HG02642 (cell line): ENCODE measurements around the gene RIIAD1.
"Not testable (repeated sequence)": the region's sequence is repeated elsewhere in the genome, so short reads cannot be mapped to it uniquely, and the experiment has no call there.

Experiments used
- ATAC-seq: cut with Tn5 transposase; IDR thresholded peaks from one replicate; pipeline ENCODE4 v1.9.1; 2021; ENCODE audit warnings: mild to moderate bottlenecking; ENCODE audit not compliant: unreplicated experiment, poor library complexity

Gene RIIAD1, protein sequence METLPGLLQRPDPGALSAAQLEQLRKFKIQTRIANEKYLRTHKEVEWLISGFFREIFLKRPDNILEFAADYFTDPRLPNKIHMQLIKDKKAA

DNA sequence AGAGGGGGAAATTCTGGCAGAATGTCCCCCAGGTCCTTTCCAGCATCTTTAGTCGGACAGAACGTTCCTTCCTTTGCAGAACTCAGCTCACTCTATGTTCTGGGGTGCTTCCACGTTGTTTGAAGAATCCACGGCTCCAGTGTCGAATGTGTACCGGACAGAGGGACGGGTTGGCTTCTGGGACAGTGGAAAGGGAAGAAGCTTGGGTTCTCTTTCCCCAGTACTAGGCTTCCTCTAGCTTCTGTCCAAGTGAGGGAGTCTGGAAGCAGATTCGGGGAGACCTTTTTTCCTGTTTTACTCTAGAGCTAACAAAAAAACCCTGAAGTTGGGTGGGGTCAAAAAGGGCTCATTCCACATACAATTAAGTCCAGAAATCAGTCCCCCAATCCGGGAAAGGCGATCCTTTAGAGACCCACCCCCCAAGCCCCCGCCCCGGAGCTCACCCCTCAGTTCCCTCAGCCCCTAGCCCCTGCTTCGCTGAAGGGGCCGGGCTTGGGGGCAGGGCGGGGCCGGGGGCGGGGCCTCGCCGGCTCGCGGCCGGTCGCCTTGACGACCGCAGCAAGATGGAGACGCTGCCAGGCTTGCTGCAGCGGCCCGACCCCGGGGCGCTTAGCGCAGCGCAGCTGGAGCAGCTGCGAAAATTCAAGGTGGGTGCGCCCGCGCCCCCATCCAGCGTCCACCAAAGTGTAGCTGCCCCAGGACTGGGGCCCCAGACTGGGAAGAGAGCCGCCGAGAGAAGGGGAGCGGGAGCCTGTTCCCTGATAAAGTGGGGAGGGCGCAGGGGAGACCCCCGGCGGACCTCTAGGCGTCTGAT lies at the start of gene RIIAD1:
TSS of gene RIIAD1 (plus strand) at position 549 of the 814 bp plus-strand sequence. CDS start at position 564, 15 bp downstream.
- peak; percentile 70 for ATAC-seq

DNA sequence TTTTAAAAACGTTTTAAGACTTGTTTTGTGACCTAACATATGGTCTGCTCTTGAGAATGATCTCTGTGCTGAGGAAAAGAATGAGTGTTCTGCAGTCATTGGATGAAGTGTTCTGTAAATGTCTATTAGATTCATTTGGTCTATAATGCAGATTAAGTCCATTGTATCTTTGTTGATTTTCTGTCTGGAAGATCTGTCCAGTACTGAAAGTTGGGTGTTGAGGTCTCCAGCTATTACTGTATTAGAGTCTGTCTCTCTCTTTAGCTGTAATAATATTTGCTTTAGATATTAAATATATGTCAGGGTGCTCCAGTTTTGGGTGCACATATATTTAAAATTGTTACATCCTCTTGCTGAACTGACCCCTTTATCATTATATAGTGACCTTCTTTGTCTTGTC lies 47.9 kb upstream of the RIIAD1 start:
- no peak for ATAC-seq

DNA sequence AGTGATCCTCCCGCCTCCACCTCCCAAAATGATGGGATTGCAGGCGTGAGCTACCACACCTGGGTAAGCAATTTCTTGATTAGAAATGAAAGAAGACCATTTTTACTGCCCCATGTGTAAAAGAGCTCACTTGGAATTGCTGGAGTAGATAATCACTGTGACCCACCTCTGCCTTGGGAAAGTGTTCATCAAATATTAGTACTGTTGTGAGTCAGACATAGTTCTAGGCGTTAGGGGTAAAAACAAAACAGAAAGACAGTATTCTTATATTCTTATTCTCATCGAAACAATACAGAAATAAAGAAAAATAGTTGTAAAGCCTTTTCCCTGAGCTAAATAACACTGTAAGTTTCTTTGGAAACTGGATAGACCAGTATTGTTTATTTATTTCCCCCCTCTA lies 40.9 kb upstream of the RIIAD1 start:
- no peak for ATAC-seq

DNA sequence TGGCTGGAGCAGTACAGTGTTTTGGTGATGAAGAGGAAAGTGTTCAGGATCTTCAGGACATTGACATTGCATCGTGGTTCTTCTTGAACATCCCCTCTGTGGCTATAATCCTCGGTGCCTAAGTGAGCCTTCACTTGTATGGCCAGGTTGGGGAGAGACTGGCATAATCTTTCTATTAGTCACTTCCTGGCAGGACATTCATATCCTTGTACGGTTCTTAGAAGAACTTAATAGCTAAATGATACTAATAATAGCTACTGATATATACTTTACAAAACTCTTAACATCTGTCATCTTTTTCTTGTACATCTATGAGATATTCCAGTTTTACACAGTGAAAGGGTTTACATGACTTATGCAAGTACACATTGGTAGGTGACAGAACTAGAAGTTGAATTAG lies 40.5 kb upstream of the RIIAD1 start:
- no peak for ATAC-seq

DNA sequence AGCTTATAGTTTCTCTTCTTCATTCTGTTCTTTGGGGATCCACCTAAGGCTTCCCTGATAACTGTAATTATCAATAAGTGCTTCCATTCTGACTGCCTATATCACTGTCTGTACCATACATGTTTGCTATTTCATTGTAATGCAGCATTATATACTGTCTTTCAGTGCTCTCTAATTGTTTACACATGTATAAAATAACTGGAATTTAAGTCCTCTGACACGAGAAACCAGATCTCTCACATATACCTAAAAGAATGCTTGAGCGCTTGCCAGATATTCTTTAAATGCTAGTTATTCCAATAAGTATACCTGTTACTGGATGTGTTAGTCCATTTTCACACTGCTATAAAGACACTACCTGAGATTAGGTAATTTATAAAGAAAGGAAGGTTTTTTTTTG lies 39.4 kb upstream of the RIIAD1 start:
- no peak for ATAC-seq

DNA sequence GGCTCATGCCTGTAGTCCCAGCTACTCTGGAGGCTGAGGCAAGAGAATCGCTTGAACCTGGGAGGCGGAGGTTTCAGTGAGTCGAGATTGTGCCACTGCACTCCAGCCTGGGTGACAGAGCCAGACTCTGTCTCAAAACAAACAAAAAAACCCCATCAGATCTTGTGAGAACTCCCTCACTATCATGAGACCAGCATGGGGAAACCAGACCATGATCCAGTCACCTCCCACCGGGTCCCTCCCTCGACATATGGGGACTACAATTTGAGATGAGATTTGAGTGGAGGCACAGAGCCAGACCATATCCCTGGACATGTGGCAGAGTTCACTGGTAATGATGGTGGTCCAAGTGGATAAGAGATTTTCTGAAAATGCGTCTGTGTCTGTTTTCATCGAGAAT lies 38.4 kb upstream of the RIIAD1 start:
- ATAC-seq, result not testable (repeated sequence)

DNA sequence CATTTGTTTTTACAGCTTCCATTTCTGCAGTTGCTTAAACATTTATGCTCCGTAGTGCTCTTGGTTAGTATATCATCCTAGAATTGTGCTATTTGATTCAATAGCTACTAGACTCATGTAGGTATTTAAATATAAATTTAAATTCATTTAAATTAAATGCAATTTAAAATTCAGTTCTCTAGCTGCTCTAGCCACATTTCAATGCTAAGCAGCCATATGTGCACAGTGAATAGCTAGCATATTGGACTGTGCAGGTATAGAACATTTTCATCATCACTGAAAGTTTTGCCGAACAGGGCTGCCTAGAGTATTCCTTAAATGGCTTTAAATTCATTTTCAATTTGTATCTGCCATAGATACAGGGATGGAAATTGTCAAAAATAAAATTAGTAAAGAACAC lies 37.2 kb upstream of the RIIAD1 start:
- ATAC-seq, result no peak

DNA sequence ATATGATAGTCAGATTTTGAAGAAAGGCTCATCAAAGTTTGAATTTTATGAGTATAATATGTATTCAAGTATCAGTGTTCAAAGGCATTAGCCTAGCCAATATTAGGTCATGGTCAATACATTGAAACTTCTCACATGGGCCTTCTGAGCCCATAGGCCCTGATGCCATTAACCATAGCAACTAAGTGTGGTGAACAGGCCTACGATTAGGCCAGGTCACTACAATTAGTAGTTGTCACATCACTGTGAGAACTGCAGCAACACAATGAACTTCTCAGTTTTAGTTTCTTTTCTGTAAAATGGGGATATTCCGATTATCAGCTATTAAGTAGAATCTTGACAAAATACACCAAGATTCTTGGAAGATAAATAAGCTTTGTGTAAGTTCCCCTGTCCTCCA lies 34.8 kb upstream of the RIIAD1 start:
- ATAC-seq, result no peak

DNA sequence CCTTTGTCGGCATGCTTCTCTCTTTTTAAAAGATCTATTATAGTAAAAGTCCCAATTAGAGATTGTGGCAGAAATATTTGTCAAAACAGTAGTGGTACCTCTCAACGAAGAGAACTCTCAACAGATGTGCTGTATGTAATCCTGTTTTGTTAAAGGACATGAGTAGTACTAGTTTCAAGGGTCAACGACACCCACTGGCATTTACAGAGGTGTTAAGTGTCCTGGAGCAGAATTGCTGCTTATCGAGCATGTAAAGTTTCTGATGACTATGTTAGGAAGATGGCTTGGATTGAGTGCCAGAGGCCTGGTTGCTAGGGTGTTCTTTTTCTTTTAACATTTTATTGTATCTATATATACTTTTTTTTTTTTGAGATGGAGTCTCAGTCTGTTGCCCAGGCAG lies 31.8 kb upstream of the RIIAD1 start:
- no peak for ATAC-seq

DNA sequence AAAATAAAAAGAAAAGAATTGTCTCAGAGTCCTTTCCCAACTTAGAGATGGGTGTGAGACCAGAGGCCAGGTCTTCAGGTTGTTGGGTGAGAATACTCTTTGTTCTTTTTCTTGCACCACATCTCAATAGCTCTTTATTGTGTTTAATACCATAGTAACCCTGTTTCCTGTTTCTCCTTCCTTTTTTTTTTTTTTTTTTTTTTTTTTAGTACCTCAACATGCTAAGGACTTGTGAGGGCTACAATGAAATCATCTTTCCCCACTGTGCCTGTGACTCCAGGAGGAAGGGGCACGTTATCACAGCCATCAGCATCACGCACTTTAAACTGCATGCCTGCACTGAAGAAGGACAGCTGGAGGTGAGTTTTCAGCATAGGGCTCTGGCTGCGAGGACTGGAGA lies 29.1 kb upstream of the RIIAD1 start:
- no peak for ATAC-seq

DNA sequence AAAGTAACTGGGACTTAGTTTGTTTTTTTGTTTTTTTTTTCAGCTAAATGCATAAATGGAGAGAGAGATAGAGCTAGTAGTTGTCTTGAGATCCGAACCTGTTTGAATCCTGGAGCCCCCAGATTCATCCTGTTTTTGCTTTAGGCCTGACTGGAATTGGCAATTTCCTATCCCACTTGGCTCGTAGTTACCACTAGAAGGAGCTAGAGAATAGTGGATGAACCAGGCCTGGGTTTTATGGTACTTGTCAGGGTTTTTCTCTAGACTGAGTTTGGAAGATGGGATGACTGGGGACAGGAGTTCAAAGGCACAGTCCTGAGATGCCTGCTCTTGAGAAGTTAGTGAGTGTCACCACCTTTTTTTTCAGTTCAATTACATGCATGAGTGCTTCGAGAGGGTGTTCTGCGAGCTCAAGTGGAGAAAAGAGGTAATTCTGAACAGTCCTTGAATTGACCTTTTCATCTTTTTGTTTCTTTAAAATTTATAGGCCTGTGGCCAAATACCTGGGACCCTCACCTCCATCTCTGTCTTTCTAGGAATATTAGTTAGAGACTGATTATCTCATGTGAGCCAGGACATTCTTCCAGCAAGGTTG lies 28.2 kb upstream of the RIIAD1 start:
- no peak for ATAC-seq

DNA sequence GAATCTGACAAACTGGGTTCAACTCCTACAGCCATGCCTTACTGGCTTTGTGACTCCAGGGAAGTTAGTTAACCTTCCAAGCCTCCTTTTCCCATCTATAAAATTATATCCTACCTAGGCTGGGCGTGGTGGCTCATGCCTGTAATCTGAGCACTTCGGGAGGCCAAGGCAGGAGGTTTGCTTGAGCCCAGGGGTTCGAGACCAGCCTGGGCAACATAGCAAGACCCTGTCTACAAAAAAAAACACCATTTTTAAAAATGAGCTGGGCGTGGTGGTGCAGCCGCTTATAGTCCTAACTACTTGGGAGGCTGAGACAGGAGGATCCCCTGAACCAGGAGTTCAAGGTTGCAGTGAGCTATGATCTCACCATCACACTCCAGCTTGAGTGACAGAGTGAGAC lies 19.8 kb upstream of the RIIAD1 start:
- no peak for ATAC-seq

DNA sequence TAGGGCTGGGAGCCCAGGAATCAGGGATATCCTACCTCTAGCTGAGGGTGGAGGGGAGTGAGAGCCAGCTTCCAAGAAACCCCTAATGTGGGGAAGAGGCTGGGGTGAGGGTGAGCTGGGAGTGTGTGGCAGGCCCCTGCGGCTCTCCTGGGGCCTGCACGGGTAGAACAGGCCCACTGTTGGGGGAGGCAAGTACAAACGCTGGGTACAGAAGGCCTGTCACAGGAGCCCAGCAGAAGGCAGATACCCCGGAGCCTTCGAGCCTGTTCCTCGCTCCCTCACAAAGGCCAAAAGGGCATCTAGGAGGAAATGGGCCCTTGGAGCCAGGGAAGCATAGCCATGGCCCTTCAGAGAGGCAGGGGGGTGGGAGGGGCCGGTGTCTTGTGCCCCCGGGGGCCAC lies 18.4 kb upstream of the RIIAD1 start:
- ATAC-seq, result no peak

DNA sequence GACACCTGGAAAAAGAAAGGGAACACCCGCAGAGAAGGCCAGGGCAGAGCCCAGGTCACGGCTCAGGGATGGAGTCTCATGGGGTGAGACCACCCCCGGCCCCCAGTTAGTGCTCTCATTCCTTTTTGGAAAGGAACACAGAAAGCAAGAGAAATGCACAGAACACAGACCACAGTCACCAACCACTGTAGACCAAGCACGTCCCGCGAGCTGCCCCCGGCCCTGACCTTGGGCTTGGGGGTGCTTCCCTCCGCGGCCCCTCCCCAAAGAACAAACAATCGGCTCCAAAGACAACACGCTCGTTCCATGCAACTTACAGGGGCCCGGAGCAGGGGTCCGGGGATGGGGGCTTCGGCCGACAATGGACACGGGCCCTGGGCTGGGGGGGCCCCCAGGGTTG lies 17.5 kb upstream of the RIIAD1 start:
- ATAC-seq, result no peak

DNA sequence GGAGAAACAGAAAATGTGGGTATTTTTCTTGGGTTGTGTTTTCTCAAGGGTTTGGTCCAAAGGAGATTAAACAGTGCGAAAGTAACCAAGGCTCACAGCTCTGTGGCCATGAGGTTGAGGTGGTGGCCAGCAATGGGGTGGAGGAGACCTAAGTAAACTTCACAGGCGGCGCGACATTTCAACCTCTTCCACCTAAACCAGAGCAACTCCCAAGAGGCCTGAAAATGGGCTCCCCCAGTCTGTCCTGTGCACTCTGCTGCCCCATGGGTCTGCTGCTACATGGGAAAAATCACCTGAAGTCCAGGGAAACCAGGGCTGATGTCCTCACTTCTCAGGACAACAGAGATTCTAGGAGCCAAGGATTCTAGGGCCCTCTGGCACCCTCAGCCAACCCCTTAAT lies 17.1 kb upstream of the RIIAD1 start:
- ATAC-seq, result no peak

DNA sequence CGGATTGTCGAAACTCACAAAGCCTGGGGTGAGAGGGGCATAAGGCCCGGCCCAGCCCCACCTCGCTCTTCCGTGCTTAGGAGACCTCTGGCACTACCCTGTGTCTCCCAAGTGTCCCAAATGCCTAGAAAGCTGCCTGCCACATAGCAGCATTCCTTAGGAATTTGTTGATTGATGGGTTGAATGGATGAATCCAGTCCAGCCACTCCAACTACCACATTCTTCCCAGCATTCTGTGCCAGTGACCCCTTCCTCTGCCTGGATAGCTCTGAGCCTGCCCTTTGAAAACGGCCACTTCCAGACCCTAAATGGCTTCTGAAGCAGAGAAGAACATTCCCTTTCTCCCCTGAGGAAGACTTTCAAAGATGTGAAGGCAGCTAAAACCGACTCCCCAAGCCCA lies 16.2 kb upstream of the RIIAD1 start:
- no peak for ATAC-seq

DNA sequence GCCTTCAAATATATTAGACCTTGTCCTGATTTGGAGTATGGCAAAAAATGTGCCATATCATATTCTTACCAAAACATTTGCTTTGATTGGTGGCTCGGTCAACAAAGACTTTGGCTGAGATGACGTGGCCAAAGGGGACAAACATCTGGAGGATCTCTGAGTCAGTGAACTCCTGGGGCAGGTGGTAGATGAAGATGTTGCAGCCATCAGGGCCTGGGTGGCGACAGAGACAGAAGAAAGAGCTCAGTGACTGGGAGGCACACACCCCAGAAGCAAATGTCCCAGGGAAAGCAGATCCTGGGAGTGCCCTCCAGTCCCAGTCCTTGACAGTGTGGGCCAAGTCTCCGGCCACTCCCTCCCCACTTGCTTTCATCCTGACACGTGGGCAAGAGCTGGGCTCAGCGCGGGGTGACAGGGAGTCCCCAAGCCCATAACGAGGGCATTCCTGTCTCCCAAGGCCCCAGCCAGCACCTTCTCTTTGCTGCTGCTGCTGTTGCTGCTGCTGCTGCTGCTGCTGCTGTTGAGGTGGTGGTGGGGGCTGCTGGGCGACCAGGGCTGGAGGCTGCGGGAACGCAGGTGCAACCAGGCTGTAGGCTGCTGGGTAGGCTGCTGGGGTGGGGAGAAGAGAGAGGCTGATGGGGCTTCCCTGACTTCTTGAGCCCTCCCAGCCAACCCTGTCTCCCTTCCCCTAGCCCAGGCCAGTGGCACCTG lies 15.4 kb upstream of the RIIAD1 start:
- ATAC-seq, result no peak

DNA sequence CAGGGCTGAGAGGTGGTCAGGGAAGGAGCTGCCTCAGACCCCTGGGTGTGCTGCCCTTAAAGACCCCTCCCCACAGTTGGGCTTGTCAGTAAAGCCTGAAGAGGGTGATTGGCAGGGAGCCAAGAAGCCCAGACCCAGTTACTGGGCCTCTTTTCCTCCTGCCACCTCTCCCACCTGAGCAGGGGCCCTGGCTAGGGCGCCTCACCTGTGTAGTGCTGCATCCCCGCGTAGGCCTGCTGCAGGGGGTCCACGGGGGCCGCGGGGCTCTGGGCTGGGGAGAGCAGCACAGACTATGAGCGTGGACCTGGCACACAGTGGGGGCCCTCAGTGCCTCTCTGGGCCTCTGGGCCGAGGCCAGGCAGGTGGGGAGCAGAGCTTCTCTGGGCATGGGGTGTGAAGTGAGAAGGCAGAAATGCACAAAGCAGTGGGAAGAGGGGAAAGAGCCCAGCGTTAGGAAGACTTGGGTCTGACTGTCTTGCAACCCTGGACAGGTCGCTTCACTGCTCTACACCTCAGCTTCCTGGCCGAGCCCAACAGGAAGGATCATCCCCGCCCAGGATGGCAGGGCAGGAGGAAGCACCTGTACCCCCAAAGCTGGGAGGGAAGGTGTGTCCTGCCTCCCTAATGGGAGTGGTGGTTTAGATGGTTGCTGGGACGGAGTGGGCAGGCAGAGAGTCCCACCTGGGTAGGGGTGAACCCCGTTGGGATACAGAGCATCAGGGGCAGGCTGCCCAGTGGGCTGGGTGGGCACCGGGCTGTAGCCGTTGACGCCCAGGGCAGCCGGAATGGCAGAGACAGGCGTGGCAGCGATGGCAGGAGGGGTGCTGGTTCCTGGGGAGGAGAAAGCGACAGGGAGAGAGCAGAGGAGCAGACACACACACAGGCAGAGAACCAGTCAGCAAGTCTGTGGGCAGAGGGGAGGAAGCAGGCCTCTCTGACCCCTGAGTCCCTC lies 14.6 kb upstream of the RIIAD1 start:
- ATAC-seq, result no peak

DNA sequence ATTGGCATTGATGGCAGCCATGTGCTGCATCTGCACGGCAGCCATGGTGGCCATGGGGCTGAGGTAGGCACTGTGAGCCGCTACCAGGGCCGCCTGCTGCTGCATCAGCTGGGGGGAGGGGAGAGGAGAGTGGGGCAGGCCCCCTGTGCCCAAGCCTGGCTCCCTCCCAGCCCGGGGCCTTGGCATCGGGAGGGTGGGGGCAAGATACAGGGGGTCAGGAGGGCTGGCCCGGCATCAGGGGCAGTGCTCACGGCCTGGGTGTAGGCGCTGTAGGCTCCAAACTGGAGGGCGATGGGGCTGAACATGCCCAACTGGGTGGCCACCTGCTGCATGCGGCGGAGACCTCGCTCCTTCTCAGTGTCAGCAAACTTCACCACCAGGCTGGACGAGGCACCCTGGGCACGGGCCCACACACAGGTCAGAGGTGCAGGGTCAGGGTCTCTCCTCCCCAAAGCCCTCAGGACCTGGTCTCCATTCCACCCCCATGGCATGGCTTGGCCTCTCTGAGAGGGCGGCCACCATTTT lies 13.7 kb upstream of the RIIAD1 start:
- ATAC-seq, result no peak

DNA sequence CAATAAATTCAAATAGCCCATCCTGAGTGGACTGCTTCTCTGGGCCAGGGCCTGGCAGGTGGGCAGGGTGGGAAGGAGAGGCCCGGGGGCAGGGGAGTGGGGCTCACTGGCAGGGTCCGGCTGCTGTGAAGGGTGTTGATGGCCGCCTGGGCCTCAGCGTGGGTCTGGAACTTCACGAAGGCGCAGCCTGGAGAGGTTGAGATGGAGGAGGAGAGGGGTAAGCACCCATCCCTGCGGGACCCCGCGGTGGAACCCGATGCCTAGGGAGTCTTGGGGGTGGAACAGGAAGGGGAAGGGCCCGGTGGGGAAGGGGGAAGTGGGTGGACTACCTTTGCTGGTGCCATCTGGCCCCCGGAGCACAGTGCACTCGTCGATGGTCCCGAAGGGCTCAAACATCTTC lies 12.4 kb upstream of the RIIAD1 start:
- ATAC-seq, result no peak
